OCI-LY7 (cell line): ENCODE data around the gene CHD2.

Experiments
- CTCF ChIP-seq: fragments of 200-600 bp; sonication (generic); conservative IDR thresholded peaks from 2 replicates; pipeline ENCODE4 v1.5.1; 2014; ENCODE audit warnings: mild to moderate bottlenecking, antibody characterized with exemption, low read length, moderate library complexity, mixed read lengths
- EZH2phosphoT487 ChIP-seq: fragments of 200-600 bp; sonication (generic); IDR thresholded peaks from 2 replicates; pipeline ENCODE4 v1.6.1; 2018; ENCODE audit warnings: low read depth, borderline replicate concordance, mild to moderate bottlenecking, mixed run types, antibody characterized with exemption, low read length, moderate library complexity, mixed read lengths

- TF ChIP-seq CTCF (no peak), EZH2phosphoT487 (no peak)
Measured at GRCh38 chr15:92921215-92922131, 21.3 kb downstream of the CHD2 start.
